Superior temporal gyrus (tissue), 1 donor: ENCODE data around the gene SPAG4.

Experiments
- DNase-seq: peaks from one replicate; pipeline ENCODE4 v3.0.0-alpha.2; 2016; ENCODE audit errors: extremely low spot score

SPAG4 gene

GRCh38 chr20:35619196-35620095, 3.8 kb downstream of the SPAG4 start:
- peak; percentile 25 for DNase-seq

DNA sequence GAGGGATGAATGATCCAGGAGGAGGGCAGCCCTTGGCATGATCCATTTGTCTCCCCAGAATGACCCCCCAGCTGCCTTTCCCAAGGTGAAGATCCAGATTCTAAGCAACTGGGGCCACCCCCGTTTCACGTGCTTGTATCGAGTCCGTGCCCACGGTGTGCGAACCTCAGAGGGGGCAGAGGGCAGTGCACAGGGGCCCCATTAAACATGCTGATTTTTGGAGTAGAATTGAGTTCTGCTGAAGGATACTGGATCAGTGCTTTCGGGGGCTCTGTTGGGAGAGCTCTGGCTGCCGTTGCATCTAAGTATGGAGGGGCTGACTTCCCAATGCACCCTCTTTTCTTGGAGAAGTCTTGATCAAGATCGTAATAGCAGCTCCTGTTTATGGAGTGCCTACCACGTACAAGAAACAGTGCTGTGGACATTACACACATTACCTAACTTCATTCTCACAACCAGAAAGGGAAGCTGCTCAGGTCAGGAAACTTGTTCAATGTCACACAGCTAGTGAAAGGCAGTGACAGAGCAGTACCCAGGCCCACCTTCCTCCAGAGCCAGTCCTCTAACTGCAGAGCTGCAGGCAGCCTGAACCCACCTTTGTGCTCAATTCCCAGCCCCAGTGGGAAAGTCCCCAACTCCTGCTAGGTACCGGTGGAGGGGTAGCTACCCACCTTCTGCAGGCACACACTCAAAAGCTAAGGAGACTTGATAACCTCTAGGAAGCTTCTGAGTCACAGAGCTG, 5.4 kb downstream of the SPAG4 start:
- DNase-seq: no peak

GRCh38 chr20:35621560-35621946, 5.9 kb downstream of the SPAG4 start:
- DNase-seq: no peak

- DNase-seq: no peak
These were observed 10.2 kb downstream of the SPAG4 start for GRCh38 chr20:35625584-35626385.

DNA sequence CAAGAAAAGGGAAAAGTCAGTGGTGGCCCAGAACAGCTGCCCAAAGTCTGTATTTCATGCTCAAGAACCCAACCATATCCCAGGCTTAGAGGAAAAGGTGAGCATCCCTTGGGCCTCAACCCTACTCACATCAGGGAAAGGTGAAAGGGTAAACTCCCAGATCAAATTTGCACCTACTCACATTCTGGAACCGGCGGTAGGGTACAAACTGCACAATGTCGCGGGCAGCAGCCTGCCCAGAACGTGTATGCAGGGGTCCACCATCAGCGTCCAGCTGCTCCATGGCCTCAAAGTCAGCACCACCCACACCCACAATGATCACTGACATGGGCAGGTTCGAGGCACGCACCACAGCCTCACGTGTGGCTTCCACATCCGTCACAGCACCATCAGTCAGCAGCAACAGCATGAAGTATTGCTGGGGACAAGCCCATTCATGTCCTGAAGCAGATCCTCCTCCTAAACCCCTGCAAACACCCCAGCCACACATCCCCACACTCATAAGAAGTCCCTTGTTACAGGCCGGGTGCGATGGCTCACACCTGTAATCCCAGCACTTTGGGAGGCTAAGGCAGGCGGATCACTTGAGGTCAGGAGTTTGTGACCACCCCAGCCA, 10.9 kb downstream of the SPAG4 start:
- DNase-seq: no peak

GRCh38 chr20:35627121-35627520, 11.5 kb downstream of the SPAG4 start:
- no peak for DNase-seq

DNA sequence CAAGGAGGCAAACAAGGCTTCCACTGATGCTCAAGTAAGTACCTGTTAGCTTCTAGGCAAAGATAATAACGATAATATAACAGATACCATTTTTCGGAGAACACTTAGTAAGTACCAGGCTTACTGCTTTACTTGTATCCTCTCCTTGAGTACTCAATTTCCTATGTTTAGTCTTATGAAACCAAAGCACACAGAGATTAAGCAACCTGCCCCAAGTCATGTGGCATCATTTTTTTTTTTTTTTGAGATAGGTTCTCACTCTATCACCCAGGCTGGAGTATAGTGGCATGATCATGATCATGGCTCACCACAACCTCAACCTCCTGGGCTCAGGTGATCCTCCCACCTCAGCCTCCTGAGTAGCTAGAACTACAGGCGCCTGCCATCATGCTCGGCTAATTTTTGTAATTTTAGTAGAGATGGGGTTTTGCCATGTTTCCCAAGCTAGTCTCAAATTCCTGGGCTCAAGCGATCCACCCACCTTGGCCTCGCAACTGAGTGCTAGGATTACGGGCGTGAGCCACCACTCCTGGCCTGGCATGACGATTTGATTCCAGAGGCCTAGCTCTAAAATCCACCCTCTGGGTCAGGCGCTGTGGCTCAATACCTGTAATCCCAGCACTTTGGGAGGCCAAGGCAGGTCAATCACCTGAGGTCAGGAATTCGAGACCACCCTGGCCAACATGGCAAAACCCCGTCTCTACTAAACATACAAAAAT, 14.0 kb downstream of the SPAG4 start:
- no peak for DNase-seq

DNA sequence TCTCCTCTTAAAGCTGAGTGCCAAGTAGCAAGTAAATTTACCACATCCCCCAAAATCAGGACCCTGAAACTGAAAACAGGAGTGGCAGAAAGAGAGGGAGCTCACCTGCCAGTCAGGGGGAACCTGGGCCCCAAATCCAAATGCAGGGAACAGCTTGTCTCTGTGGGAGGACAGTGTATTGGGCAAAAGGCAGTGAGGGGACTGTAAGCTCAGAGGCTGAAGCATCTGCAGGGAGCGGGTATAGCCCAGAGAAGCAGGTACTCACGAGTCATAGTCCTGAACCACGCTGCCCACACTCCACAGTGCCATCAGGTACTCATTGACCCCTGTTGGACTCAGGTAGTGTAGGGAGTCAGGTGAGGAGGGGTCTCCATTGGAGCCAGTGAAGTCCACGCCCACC, 15.0 kb downstream of the SPAG4 start:
- DNase-seq: no peak

DNA sequence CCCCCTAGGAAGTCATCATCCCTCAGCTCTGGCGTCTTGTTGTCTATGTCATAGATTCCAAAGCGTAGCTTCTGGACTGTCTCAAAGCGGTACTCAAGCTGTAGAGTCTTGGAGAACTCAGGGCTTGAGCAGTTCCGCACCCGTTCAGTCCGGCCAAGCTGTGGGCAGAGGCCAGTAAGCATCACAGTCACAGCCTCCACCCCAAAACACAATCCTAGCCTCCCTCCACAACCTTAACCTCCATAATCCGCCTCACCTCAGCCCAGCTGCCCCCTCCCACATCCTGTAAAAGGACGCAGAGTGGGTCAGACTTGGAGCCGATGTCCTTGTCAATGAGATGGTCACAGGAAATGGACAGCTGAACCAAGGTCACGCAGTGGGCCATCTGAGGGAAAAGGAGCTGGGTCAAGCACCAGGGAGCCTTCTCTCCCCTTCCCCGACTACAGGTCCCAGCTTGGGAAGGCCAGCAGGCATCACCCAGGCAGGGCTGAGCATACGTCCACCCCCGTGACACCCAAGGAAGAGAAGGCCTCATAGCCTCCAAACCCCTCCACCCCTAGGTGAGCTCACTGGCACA, 17.0 kb downstream of the SPAG4 start:
- DNase-seq: no peak

DNA sequence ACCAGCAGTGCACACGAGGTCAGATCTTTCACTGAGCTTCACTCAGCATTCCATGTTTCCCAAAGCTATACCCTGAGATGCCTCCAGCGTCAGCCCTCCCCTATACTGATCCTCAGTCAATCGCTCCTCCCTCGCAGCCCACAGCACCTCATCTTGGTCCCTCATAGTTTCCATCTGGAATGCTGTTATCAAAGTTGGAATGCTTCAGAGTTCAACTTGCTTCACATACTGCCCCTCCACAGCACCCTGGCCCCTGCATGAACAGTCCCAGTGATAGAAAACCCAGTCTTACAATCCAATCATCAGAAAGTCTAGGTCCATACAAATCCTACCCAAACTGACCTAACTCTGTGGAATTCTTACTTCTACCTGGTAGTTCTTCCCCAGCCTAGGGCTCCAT, 20.0 kb downstream of the SPAG4 start:
- no peak for DNase-seq

- DNase-seq: no peak
These were observed 20.5 kb downstream of the SPAG4 start for GRCh38 chr20:35636095-35636494.

DNA sequence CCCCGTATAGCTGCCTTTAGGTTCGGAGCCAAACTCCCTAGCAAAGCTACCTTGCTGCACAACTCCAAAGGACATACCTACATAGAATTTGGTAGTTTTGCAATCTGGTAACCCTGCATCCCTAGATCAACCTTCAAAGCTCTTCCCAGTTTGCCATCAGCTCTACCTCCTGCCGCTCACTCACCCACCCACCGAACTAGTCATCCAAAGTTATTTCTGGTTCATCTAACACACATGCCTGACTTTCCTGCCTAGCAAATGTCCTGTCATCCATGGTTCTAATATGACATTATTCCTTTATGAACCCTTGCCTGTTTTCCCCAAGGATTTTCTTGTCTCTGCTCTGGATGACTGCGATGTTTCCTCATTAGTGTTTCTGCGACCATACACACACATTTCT, 21.6 kb downstream of the SPAG4 start:
- DNase-seq: no peak

DNA sequence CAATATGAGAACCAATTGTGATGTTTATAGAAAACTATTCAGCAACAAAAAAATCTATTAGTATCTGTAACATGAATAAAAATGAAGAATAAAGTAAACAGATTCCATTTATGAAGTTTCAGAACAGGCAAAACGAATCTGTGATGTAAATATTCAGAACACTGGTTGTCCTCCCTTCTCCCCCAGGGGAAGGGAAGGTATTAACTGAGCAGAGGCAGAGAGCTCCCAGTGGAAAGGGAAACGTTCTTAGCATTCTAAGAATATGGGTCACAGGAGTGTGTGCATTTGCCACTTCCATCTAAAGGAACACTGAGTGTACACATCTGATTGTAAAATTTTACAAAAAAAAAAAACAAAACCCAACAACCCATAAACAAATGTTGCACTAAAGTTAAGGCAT, 23.1 kb downstream of the SPAG4 start:
- DNase-seq: no peak

- DNase-seq: no peak
These were observed 25.1 kb downstream of the SPAG4 start for GRCh38 chr20:35640724-35641123.

DNA sequence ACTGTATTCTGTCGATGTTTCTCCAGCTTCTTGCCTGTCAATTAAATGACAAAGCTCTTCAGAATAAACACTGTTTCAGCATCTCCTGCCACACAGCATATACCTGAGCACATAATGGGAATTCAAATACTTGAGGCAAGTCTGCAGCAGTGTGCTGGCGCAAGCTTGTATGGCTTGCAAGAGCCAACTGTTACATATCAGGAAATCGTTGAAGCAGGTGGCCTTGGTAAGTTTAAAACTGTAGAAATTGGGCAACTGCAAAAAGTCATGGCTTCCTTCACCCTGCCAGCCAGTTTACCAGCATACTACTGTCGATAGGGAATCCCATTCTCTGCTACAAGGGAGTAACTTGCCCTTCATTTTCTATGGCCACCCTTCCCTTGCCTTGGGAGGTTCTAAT, 26.1 kb downstream of the SPAG4 start:
- no peak for DNase-seq

- no peak for DNase-seq
These were observed 27.4 kb downstream of the SPAG4 start for GRCh38 chr20:35643045-35643444.

DNA sequence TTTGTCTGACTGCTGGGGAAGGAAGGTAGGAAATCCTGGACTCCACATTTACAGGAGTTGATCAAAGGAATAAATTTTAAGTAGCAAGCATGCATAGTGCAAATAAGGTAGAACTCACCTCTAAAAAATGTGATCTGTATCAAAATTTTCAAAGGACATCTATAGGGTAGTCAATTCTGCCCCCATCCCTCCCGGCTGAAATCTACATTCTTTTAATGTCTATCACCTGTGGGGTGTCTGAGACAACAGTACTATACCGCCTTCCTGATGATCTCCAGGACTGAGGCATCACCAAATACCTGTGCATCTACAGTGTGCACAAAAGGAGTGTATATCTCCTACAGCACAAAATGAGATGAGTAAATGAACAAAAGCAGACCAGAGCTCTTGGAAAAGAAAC, 29.2 kb downstream of the SPAG4 start:
- no peak for DNase-seq

DNA sequence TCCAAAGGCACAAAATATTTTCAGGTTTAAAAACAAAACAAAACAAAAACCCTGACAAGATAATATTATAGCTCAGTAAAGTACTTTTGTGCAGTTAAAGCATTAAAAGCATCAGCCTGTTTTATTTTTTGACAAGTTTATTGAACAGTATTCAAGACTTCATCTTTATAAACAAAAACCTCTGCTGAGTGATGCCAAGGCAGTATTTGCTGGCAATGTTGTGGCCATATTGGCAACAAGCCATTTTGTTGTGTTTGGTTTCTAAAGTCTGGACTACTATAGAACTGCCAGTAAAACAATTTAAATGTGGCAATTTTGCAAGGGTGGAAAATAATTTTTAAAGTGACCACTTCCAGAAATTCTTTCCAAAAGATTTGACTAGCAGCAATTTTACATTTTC, 33.2 kb downstream of the SPAG4 start:
- DNase-seq: peak; percentile 50

GRCh38 chr20:35650632-35651031, 35.0 kb downstream of the SPAG4 start:
- no peak for DNase-seq

DNA sequence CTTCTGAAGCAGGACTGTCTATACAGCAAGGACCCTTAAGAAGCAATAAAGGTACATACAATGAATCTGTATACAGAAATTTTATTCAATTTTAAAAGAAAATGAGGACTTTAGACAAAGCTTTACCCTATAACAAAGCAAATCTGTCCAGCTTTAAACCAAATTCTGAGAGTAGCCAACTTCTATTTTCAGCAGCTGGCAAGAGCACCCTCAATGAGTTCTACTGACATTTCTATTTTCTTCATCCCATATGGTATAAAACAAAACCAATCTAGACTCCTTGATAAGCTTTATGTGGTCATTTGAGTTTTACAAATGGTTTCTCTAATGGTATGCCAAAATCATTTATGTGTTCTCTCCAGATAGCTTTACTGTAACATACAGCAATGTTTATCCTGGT, 36.3 kb downstream of the SPAG4 start:
- peak; percentile 18 for DNase-seq
